HG02588 (cell line): ENCODE measurements around the gene CPOX.

Experiments
- ATAC-seq: cut with Tn5 transposase; IDR thresholded peaks from one replicate; pipeline ENCODE4 v1.9.1; 2021; ENCODE audit warnings: mild to moderate bottlenecking, moderate library complexity; ENCODE audit not compliant: unreplicated experiment

The CPOX gene

DNA sequence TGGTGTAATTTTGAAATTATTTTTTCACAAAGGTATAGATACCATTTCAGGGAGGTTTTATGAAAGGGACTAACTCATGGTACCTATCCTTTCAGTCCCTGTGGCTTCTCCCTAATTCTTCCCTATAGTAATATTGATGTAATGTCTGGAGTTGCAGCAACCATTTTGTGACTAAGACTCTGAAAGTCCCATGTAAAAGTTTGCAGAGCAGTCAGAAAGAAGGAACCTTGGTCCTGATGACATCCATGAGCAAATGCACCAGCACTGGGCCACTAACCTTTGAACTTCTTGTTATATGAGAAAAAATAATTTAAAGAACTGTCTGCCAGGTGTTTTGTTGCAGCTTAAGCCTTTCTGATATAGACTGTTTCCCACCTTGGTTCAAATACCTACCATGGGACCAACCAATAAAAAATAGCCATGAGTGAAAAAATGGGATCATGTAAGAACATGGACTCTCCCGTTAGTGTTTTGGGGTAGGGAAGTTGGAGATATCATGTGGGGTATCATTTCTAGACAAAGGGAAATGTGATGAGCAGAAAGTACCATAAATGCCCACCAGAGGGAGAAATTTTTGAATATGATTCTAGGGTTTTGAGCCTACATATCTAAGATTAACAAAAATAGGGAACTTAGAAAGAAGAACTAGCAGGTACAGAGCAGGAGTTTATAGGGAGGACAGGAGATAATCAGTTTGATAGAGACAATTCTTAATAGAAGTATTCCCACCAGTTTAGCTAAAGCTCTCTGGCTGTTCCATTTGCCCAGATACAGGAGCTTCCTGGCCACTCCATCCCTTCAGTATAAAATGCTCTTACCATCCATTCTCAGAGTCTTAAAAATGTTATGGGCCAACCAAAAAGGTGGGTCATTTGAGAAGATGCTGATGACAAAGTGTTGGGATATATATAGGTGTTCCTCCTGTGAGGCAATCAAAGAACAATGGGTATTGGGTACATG lies 3.4 kb upstream of the CPOX start:
- no peak for ATAC-seq

GRCh38 chr3:98596087-98596486 lies 2.7 kb upstream of the CPOX start:
- ATAC-seq = no peak

- no peak for ATAC-seq
Observed at GRCh38 chr3:98594628-98595324, 1.4 kb upstream of the CPOX start.

- no peak for ATAC-seq
Observed at GRCh38 chr3:98592345-98592935, 971 bp downstream of the CPOX start.

GRCh38 chr3:98589331-98590036 lies 3.9 kb downstream of the CPOX start:
- ATAC-seq = no peak

DNA sequence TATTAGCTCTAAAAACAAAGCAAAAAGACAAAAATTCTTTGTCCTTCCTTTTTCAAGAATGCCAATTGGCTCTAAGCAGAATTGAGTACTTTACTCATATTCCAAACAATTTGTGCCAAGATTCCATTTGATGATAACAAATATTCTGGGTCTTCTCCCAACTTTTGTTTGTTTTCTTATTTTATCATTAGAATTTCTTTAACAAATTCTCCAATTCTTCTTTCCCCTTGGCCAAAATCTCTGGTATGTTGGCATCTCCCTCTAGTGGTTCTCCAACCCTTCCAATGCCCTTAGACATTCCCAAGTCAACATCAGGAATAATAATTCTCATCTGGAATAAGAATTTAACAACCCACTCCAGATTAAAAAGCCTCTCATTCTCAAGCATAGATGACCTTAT lies 5.3 kb downstream of the CPOX start:
- no peak for ATAC-seq

GRCh38 chr3:98587654-98588053 lies 5.8 kb downstream of the CPOX start:
- ATAC-seq = no peak

DNA sequence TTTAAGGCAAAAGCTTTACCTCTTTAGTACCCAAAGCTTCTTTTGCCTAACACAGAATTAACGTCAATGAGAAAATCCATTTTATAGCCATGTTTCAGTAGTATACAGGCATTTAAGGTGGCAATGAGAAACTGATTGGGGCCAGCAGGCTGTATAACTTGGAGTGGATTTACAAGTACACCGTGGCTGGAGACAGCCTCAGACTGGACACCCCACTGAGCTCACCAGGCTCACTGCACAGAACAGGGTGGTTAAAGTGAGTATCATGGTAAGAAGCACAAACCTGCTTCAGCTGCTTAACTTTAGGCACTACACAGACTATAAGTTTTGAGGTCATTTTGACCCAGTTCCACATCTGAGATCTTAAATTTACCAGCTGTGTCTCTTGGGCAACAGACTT lies 8.9 kb downstream of the CPOX start:
- ATAC-seq = no peak

DNA sequence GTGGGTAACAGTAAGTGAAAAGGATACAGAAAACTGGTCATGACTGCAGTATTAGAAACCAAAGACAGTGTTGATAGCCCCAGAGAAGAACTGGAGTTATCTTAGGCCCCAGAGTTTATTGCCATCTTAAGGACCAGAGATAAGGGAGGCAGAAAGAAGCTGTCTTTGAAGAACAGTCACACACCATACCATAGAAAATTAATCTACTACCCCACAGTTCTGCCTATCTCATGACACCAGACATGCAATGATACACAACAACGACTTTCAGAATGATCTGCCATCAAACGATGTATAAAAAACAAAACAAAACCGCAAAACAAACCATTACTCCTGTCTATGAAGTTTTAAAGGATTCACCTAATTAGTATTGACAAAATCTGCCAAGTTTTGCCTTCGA lies 9.6 kb downstream of the CPOX start:
- ATAC-seq = no peak

- ATAC-seq = no peak
Observed at GRCh38 chr3:98582042-98582441, 11.4 kb downstream of the CPOX start.

- ATAC-seq = no peak
Observed at GRCh38 chr3:98581474-98581873, 11.9 kb downstream of the CPOX start.

GRCh38 chr3:98580401-98581386 lies 12.7 kb downstream of the CPOX start:
- ATAC-seq = no peak

GRCh38 chr3:98577178-98577895 lies 16.1 kb downstream of the CPOX start:
- no peak for ATAC-seq

GRCh38 chr3:98574132-98574531 lies 19.3 kb downstream of the CPOX start:
- peak; percentile 61 for ATAC-seq

- ATAC-seq = peak; percentile 56
Observed at GRCh38 chr3:98573181-98573728, 20.2 kb downstream of the CPOX start.

- ATAC-seq = no peak
Observed at GRCh38 chr3:98568402-98568801, 25.0 kb downstream of the CPOX start.

DNA sequence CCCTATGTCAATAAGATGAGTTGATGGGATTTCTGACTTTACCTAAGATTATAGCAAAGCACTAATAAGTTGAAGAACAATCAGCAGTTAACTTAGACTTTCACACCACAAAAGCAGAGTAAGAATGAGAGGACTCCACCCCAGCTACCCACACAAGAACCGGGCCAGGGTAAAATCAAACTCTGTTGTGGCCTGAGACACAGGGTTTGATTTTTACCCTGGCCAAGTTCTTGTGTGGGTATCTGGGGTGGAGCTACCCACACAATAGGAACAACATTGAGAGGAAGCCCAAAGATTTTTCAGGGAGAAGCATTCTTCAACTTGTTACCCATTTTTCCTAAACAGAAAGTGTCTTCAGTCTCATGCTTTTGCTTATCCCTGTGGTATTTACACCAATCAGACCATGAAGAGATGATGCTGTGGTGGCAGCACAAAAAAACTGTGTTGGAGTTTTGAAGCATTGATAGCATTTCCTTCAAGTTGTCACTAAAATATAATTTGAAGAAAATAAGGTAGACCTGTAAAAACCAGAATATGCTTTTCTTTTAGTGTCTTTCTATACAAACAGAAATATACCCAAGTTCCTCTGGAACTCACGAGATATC lies 25.6 kb downstream of the CPOX start:
- ATAC-seq = peak; percentile 35

- no peak for ATAC-seq
Observed at GRCh38 chr3:98565843-98566242, 27.6 kb downstream of the CPOX start.

DNA sequence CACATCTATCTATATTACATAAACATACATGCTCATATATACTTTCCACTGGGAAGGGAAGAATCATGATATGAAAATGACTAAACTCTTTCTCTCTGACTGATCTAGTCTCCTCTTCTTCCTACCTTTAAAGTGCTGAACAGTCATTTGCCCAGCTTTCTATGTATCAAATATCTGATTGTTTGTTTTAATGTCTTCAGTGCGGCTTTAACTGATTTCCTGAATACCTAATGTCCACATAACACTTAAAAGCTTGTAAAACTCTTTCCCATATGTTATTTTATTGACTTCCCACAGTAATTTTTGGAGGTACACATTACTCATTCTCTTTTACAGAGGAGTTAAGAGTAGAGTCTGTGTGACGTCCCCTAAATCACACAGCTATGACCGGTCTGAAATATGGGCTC lies 28.2 kb downstream of the CPOX start:
- no peak for ATAC-seq
